Parathyroid adenoma (tissue), 2 donors: Measurements from ENCODE around the gene DDAH1.
A peak's percentile ranks its signal among the peaks of the same experiment; 100 is the strongest.

Experiments used
- H2AFZ ChIP-seq: fragments of 300-600 bp; sonication (generic); one replicate; pipeline ENCODE4 v1.7.0; 2017; ENCODE audit warnings: antibody characterized with exemption, mild to moderate bottlenecking
- H3K27ac ChIP-seq: fragments of 300-600 bp; sonication (generic); one replicate; pipeline ENCODE4 v1.7.0; 2017
- H3K27me3 ChIP-seq: fragments of 300-600 bp; sonication (generic); one replicate; pipeline ENCODE4 v1.7.0; 2017; ENCODE audit warnings: low read length; ENCODE audit not compliant: control insufficient read depth, insufficient read depth
- H3K36me3 ChIP-seq: fragments of 300-600 bp; sonication (generic); one replicate; pipeline ENCODE4 v1.7.0; 2017; ENCODE audit warnings: low read length; ENCODE audit not compliant: control insufficient read depth, insufficient read depth
- H3K4me1 ChIP-seq: fragments of 300-600 bp; sonication (generic); one replicate; pipeline ENCODE4 v1.7.0; 2017; ENCODE audit warnings: control low read depth
- H3K4me2 ChIP-seq: fragments of 300-600 bp; sonication (generic); one replicate; pipeline ENCODE4 v1.7.0; 2017; ENCODE audit warnings: low read length
- H3K4me3 ChIP-seq: fragments of 300-600 bp; sonication (generic); one replicate; pipeline ENCODE4 v1.7.0; 2017; ENCODE audit warnings: low read depth, low read length
- H3K79me2 ChIP-seq: fragments of 300-600 bp; sonication (generic); one replicate; pipeline ENCODE4 v1.7.0; 2017; ENCODE audit warnings: control low read depth
- H3K9ac ChIP-seq: fragments of 300-600 bp; sonication (generic); one replicate; pipeline ENCODE4 v1.7.0; 2017; ENCODE audit warnings: mild to moderate bottlenecking
- H3K9me3 ChIP-seq: fragments of 300-600 bp; sonication (generic); one replicate; pipeline ENCODE4 v1.7.0; 2017; ENCODE audit warnings: low read length; ENCODE audit not compliant: control insufficient read depth
- TF ChIP-seq, protein P1 (sequence below): fragments of 300-600 bp; sonication (generic); IDR thresholded peaks from one replicate; pipeline ENCODE4 v1.7.0; 2017; ENCODE audit warnings: antibody characterized with exemption, mild to moderate bottlenecking
- donor health status: primary hyperparathyroidism.

Gene DDAH1

DNA sequence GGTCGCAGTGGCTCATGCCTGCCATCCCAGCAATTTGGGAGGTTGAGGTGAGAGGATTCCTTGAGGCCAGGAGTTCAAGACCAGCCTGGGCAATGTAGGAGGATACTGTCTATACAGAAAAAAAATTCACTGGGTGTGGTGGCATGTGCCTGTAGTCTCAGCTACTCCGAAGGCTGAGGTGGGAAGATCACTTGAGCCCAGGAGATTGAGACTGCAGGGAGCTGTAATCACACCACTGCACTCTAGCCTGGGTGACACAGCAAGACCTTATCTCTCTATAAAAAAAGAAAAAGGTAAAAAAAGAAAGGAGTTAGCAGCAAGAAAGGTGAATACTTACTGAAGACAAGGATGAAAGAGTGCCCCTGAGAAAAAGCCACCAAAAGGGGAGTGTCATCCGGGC, 164.8 kb downstream of the DDAH1 start:
- Histone ChIP-seq H2AFZ (no peak overlapping the region), H3K36me3 (no peaks in the 10 kb centered on the region), H3K27me3 (no peaks in the 10 kb centered on the region), H3K9me3 (no peaks in the 10 kb centered on the region), H3K27ac (no peak overlapping the region), H3K4me2 (no peak overlapping the region), H3K4me1 (no peaks in the 10 kb centered on the region), H3K79me2 (no peaks in the 10 kb centered on the region), H3K9ac (no peak overlapping the region), H3K4me3 (no peak overlapping the region)
- TF ChIP-seq, protein P1, sequence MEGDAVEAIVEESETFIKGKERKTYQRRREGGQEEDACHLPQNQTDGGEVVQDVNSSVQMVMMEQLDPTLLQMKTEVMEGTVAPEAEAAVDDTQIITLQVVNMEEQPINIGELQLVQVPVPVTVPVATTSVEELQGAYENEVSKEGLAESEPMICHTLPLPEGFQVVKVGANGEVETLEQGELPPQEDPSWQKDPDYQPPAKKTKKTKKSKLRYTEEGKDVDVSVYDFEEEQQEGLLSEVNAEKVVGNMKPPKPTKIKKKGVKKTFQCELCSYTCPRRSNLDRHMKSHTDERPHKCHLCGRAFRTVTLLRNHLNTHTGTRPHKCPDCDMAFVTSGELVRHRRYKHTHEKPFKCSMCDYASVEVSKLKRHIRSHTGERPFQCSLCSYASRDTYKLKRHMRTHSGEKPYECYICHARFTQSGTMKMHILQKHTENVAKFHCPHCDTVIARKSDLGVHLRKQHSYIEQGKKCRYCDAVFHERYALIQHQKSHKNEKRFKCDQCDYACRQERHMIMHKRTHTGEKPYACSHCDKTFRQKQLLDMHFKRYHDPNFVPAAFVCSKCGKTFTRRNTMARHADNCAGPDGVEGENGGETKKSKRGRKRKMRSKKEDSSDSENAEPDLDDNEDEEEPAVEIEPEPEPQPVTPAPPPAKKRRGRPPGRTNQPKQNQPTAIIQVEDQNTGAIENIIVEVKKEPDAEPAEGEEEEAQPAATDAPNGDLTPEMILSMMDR = no peak

DNA sequence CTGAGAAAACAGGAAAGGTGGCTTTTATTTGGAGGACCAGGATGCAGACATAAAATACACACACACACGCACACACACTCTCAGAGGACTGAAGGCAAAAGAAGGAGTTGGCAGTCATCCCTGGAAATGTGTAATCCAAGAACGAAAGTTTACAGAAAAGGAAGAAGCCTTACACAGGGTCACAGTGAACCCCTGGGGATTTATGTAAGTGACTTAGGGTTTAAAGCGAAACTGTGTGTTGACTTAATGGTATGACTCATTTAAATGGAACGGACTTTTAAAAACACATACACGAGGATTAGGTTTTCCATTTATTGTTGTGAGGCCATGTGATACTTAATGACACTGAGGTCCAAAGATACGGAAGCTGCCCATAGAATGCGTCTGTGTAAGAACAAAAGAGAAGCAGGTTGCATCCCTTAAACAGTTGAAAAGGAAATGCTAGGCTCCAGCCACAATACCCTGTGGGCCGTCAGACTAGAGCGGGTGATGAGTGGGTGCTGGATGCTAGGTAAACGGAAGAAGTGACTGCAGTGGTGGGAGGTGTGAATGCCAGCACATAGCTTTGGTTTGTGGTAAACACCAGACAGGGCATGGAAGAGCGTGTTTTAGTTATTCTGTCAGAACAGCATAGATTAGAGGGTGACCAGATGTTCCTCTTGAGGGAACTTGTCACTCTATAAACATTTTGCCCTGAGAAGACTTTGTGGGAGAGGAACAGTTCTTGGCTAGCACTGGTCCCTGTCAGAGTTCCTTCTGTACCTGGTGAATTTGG, 166.9 kb downstream of the DDAH1 start:
- Histone ChIP-seq H3K9ac (no peak overlapping the region), H3K9me3 (no peaks in the 10 kb centered on the region), H3K27ac (peak overlapping the region; percentile 47), H3K4me3 (no peak overlapping the region), H2AFZ (no peak overlapping the region), H3K27me3 (no peaks in the 10 kb centered on the region), H3K4me1 (no peaks in the 10 kb centered on the region), H3K79me2 (no peaks in the 10 kb centered on the region), H3K36me3 (no peaks in the 10 kb centered on the region), H3K4me2 (no peak overlapping the region)
- TF ChIP-seq, protein P1 = no peak

- no peaks in the 10 kb centered on the region for H3K27me3 ChIP-seq
- H3K4me3 ChIP-seq = no peak overlapping the region
- H3K79me2 ChIP-seq = no peaks in the 10 kb centered on the region
- TF ChIP-seq, protein P1 = no peak
- H2AFZ ChIP-seq = no peak overlapping the region
- no peak overlapping the region for H3K9ac ChIP-seq
- no peak overlapping the region for H3K4me2 ChIP-seq
- no peaks in the 10 kb centered on the region for H3K36me3 ChIP-seq
- H3K9me3 ChIP-seq = no peaks in the 10 kb centered on the region
- no peaks in the 10 kb centered on the region for H3K4me1 ChIP-seq
- H3K27ac ChIP-seq = no peak overlapping the region
Observed at GRCh38 chr1:85297538-85297854, 167.5 kb downstream of the DDAH1 start.

DNA sequence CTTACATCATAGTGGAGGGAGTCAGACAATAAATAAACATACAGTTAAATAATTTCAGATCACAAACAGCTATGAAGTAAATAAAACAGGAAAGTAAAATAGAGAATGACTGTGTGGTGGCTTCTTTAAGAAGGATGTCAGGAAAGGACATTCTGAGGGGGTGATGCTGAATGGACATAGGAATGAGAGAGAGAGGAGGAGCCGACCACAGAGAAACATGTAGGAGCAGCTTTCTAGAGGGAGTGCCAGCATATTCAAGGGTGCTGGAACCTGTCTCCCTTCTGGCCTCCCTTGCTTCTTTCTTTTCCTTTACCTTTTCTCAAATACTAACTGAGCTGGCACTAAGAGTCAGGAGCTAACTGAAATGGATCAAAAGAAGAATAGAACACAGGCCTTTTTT, 168.0 kb downstream of the DDAH1 start:
- Histone ChIP-seq H3K9me3 (no peaks in the 10 kb centered on the region), H3K27ac (no peak overlapping the region), H3K4me3 (no peak overlapping the region), H3K9ac (no peak overlapping the region), H3K4me2 (no peak overlapping the region), H3K4me1 (no peaks in the 10 kb centered on the region), H3K79me2 (no peaks in the 10 kb centered on the region), H3K27me3 (no peaks in the 10 kb centered on the region), H3K36me3 (no peaks in the 10 kb centered on the region), H2AFZ (no peak overlapping the region)
- TF ChIP-seq, protein P1 = no peak

GRCh38 chr1:85295654-85296053, 169.3 kb downstream of the DDAH1 start:
- Histone ChIP-seq H3K79me2 (no peaks in the 10 kb centered on the region), H3K9ac (no peak overlapping the region), H3K27ac (no peak overlapping the region), H2AFZ (no peak overlapping the region), H3K4me3 (no peak overlapping the region), H3K36me3 (no peaks in the 10 kb centered on the region), H3K9me3 (no peaks in the 10 kb centered on the region), H3K4me2 (no peak overlapping the region), H3K4me1 (no peaks in the 10 kb centered on the region), H3K27me3 (no peaks in the 10 kb centered on the region)
- TF ChIP-seq, protein P1 = no peak
